Measurements from ENCODE around the gene RAB3IL1.
"Not testable (repeated sequence)": the region's sequence is repeated elsewhere in the genome, so short reads cannot be mapped to it uniquely, and the experiment has no call there.

Gene RAB3IL1, protein sequence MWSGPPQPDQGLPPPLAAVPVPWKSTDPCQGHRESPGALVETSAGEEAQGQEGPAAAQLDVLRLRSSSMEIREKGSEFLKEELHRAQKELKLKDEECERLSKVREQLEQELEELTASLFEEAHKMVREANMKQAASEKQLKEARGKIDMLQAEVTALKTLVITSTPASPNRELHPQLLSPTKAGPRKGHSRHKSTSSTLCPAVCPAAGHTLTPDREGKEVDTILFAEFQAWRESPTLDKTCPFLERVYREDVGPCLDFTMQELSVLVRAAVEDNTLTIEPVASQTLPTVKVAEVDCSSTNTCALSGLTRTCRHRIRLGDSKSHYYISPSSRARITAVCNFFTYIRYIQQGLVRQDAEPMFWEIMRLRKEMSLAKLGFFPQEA

DNA sequence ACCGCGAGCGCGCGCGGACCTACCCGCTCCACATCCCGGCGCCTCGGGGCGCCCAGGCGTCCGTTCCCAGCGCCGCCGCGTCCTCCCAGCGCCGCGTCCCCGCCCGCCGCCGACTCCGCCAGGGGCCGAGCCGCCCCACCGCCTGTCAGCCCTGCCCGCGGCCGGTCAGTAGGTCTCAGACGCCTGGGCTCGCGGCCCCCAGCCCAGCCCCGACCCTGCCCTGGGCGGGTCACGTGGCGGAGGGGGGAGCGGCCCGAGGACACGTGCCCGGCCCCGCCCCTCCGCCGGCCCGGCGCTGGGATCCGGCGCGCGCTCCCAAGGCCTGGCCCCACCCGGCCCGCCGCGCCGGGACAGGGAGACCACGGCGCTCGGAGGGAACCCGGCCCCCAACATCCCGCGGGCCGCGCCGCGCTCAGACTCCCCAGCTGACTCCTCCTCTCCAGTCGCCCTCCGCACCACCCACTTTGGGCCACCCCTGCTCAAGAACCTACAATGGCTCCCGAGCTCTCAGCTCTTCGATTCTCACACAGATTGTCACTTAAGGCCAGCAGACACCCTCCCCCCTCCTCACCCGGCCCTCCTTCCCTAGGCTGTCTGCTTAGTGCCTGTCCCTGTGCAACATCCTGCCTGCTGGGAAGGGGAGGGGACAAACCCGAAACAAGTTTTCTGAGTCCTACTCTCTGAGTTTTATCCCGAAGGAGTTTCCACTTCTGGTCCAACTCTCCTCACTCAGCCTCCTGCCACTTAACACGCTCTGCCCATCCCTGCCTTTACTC lies at the start of gene RAB3IL1:
Gene RAB3IL1, minus strand, starts transcription at position 233 of the 776 bp plus-strand sequence. Its CDS starts 199 bp downstream, at position 34.
- no peak for DNase-seq (ENCODE audit: extremely low read depth in 1 of 2, low read depth in 1 of 2)

DNA sequence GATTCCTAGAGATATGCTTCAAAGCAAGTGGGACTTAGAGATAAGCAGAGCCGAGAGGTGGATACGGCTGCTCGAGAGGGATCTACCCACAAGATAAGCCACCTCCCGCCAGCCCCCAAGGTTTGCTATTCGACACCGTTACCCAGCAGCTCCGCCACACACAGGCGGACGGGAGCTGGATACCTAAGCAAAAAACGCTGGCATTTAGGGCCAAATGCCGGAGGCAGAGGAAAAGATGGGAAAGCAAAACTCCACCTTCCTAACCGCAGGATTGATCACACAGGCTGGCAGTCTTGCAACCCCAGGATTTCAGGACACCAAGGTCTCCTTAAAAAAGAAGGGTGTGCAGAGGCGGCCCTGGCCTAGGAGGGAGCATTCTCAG lies 49.4 kb upstream of the RAB3IL1 start:
- no peak for DNase-seq (ENCODE audit: extremely low read depth in 1 of 2, low read depth in 1 of 2)

DNA sequence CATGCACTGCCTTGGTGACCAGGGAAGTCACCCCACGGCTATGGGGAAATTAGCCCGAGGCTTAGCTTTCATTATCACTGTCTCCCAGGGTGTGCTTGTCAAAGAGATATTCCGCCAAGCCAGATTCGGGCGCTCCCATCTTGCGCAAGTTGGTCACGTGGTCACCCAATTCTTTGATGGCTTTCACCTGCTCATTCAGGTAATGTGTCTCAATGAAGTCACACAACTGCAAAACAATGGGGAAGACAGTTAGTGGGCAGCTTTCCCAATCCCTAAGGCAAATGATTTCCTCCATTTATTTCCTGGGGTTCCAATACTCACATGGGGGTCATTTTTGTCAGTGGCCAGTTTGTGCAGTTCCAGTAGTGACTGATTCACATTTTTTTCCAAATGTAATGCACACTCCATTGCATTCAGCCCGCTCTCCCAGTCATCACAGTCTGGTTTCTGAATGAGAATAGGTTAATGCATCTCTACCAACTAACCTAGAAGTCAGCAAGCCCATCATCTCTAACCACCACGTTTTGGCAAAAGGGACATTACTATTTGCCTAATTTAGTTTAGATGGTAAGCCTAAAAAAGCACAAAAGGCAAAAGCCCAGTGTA lies 47.4 kb upstream of the RAB3IL1 start:
- DNase-seq (ENCODE audit: extremely low read depth in 1 of 2, low read depth in 1 of 2): not testable (repeated sequence)

DNA sequence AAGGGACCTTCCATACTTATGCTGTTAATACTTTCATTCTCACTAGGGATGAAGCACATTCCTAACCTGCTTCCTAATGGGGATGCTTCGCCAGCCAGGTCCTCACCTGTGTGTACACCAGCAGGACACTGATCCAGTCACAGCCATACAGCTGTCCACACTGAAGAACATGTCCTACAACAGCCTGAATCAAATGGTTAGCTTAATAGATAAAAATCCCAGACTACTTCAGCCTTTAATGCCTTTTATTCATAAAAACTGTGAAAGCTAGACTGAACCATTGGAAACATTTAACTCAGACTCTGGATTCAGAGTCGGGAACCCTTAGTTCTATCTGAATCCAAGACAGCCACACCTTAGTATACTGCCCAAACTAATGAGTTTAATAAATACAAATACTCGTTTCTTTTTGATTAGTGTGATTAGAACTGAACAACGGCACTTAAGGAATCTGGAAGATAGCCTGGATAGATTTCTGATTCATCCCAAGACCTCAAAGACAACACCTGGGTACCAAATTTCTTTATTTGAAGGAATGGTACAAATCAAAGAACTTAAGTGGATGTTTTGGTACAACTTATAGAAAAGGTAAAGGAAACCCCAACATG lies 46.8 kb upstream of the RAB3IL1 start:
- no peak for DNase-seq (ENCODE audit: extremely low read depth in 1 of 2, low read depth in 1 of 2)

GRCh38 chr11:61963282-61964057 lies 46.1 kb upstream of the RAB3IL1 start:
- DNase-seq (ENCODE audit: extremely low read depth in 1 of 2, low read depth in 1 of 2): no peak

DNA sequence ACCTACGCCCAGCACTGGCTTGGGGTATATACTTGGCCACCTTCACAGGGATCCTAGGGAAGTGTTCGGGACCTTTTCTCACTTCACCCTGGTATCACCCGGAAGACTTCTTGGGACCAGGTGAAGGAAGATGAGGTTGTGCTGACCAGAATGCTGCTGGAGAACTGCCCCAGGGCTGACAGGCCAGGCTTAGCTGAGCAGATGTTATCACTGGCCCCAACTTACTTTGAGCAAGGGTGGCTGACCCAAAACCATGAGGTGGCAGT lies 45.6 kb upstream of the RAB3IL1 start:
- no peak for DNase-seq (ENCODE audit: extremely low read depth in 1 of 2, low read depth in 1 of 2)

GRCh38 chr11:61962213-61963015 lies 45.0 kb upstream of the RAB3IL1 start:
- no peak for DNase-seq (ENCODE audit: extremely low read depth in 1 of 2, low read depth in 1 of 2)

DNA sequence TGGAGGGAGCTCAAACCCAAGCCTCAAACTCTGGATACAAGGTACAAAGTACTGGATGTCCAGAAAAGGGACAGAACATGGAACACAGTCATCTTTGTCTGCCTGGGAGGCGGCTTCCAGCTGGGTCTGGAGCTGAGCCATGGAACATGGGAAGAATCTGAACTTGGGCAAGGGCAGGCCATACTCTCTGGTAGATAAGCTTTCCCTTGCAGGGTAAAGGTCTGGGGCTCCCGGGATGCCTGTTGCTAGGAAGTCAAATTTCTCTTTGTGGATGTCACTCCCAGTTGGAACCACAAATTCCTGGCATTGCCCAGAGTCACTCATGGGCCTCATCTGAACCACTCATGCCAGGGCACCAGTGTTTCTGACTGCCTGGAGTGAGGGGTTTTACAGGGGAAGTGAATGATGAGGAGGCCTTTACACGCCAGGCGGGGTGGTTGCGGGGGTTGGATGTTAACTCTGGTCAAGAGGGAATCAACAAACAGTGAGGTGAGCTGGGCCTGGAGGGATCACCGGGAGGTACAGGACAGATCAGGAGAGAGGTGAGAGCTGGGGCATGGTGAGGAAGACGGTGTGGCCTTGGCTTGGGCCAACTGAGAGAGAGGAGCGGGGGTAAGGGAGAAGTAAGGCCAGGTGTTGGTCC lies 44.3 kb upstream of the RAB3IL1 start:
- DNase-seq (ENCODE audit: extremely low read depth in 1 of 2, low read depth in 1 of 2): no peak

DNA sequence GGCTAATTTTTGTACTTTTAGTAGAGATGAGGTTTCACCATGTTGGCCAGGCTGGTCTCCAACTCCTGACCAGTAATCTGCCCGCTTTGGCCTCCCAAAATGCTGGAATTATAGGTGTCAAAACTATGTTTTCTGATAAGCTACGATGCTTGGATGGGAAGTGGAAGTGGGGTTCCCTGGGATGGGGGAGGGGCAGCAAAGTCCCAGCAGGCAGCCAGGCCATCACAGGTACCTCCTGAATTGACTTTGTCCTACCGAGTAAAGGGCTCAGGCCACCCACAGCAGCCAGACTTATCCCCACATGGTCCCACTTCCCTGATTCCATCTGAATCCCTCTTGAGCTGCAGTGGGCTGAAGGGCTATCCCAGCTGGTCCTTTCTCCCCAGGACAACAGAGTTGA lies 43.2 kb upstream of the RAB3IL1 start:
- no peak for DNase-seq (ENCODE audit: extremely low read depth in 1 of 2, low read depth in 1 of 2)

GRCh38 chr11:61959678-61960077 lies 42.3 kb upstream of the RAB3IL1 start:
- DNase-seq (ENCODE audit: extremely low read depth in 1 of 2, low read depth in 1 of 2): no peak

DNA sequence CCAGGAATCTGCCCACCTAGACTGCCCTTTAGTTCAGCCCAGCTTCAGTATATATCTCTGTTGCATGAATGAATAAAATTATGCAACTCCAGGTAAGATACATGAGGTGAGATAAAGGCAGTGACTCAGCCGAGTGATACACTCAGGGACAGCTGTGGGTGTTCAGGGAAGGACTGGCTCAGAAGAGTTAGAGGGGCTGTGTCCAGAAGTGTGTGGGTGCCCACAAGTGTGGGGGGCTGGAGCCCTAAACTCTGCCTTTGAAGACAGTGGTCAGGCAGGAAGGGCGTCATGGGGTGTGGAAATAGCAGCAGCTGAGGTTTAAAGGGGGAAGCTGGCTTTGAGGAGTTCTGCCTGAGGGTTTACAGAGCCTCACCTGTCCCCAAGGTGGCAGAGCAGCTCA lies 41.7 kb upstream of the RAB3IL1 start:
- no peak for DNase-seq (ENCODE audit: extremely low read depth in 1 of 2, low read depth in 1 of 2)

DNA sequence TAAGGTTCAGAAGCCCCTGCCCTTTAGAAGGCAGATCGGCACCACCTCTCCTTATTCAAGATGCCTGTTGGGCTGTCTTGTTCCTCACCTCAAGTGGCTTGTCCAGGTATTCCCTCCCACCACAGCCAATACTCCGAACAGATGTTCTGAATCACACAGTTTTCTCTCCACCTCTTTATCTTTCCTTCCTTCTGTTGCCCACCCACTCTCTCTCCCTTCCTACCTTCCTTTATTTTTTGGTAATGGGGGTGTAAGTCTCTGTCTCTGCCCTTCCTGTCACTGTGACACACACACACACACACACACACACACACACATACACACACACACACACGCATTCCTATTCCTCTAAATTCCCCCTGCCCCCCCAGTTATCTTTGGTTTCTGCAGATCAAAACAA lies 41.2 kb upstream of the RAB3IL1 start:
- no peak for DNase-seq (ENCODE audit: extremely low read depth in 1 of 2, low read depth in 1 of 2)

DNA sequence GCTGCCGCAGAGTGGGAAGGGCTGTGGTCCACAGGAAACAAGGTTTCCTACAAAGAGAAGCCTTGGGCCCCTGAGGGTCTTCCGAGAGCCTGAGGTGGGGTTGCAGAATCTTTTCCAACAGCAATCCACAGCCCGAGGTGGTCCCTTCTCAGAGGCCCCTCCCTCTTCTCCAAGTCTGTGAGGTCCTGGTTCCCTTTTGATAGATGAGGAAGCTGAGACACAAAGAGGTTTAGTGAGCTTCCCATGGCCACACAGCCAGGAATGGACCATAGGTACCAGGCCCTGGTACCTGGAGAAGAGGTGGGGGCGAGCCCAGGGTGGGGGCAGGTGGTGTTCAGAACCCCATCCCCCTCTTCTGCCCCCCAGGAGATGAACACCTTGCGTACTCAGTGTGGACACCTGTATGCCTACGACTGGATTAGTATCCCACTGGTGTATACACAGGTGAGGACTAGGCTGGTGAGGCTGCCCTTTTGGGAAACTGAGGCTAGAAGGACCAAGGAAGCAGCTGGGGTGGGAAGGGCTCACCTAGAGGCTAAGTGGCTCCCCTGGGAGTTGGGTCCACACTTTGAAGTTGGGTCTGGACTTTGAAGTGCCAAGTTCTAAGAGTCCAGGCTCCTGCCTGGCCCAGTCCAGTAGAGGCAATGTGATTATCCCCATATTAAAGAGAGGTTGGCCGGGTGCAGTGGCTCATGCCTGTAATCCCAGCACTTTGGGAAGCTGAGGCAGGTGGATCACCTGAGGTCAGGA lies 39.8 kb upstream of the RAB3IL1 start:
- no peak for DNase-seq (ENCODE audit: extremely low read depth in 1 of 2, low read depth in 1 of 2)

DNA sequence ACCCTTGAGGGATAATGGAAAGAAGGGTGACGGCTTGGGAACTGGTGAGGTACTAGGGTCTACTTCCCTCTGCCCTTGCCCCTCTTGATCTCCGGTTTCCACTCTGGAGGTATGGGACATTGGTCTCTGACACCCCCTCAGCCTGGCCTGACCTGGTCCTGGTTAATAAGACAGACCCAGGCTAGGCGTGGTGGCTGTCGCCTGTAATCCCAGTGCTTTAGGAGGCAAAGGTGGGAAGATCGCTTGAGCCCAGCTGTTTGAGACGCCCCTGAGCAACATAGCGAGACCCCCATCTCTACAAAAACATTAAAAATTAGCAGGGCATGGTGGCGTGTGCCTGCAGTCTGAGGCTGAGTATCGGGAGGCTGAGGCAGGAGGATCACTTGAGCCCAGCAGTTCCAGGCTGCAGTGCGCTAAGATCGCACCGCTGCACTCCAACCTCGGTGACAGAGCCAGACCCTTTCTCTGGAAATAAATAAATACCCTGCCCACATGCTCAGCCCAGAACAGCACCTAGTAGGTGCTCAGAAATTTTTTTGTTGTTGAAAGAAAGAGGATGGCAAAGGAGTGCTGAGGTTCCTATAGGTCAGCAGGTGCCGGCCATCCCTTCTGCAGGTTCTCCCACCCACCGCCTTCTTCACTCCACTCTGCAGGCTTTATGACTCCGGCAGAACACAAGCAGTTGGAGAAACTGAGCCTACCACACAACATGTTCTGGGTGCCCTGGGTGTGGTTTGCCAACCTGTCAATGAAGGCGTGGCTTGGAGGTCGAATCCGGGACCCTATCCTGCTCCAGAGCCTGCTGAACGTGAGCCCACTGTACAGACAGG lies 39.0 kb upstream of the RAB3IL1 start:
- no peak for DNase-seq (ENCODE audit: extremely low read depth in 1 of 2, low read depth in 1 of 2)

DNA sequence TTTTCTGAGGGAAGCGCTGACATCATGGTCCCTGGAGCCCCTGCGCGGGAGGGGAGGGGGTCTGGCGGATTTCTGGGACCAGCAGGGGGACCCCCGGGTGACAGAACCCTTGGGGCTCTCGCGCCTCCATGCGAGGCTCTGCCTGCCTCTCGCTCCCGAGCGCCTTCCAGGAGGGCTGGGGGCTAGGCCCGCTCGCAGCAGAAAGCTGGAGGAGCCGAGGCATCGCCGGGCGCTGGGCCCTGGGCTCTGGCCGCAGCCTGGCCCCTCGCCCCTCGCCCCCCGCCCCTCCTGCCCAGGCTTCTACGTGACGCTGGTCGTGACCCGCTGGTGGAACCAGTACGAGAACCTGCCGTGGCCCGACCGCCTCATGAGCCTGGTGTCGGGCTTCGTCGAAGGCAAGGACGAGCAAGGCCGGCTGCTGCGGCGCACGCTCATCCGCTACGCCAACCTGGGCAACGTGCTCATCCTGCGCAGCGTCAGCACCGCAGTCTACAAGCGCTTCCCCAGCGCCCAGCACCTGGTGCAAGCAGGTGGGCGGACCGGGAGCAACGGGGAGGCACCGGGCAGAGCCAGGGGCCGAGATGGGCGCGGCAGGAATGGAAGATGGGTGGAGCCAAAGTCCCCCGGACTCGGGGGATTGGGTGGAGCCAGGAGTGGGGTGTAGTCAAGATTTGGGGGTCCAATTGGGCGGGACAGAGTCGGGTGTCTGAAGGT lies 38.2 kb upstream of the RAB3IL1 start:
- DNase-seq (ENCODE audit: extremely low read depth in 1 of 2, low read depth in 1 of 2): no peak

DNA sequence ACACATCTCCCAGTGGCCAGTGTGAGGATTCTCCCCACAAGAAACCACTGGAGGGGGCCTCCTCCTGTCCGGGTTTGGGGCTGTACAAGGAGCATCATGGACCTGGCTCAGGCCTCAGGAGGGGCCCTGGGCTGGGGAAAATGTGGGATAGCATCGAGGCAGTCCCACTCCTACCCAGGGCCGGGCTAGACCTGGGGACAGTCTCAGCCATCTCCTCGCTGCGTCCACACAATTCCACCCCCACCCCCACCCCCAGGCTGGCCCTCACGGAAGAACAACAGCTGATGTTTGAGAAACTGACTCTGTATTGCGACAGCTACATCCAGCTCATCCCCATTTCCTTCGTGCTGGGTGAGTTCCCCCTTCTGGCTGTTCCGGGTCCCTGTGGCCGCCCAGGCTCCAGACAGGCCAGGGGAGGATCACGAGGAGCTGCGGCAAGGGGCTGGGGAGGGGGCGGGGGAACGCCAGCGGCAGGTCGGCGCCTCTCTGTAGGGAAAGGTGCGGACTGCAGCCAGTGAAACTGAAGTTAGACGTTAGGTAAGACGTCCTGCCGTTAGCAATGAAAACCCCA lies 37.6 kb upstream of the RAB3IL1 start:
- DNase-seq (ENCODE audit: extremely low read depth in 1 of 2, low read depth in 1 of 2): no peak

Measured in activated CD8-positive, alpha-beta memory T cell treated with anti-CD3 and anti-CD28 coated beads for 1 hour (primary cell).